Endothelial cell (in vitro differentiated cells): ENCODE results near the gene CHRM4. TPM values are rescaled to one million over a fixed set of nuclear protein-coding genes. Genes with fewer than 3 reads are reported as not detected.
"Not testable (repeated sequence)": the region's sequence is repeated elsewhere in the genome, so short reads cannot be mapped to it uniquely, and the experiment has no call there.

Experiments
- DNase-seq: peaks from one replicate; pipeline ENCODE4 v3.0.0; 2021; ENCODE audit warnings: low spot score
- H3K27ac Mint-ChIP-seq: one replicate; pipeline ENCODE4 v1.8.0; 2021; ENCODE audit warnings: mixed read lengths, inconsistent platforms; ENCODE audit not compliant: unreplicated experiment
- H3K27me3 Mint-ChIP-seq: one replicate; pipeline ENCODE4 v1.8.0; 2021; ENCODE audit warnings: mild to moderate bottlenecking, moderate library complexity, mixed read lengths, inconsistent platforms; ENCODE audit not compliant: unreplicated experiment
- H3K36me3 Mint-ChIP-seq: one replicate; pipeline ENCODE4 v1.8.0; 2021; ENCODE audit warnings: mild to moderate bottlenecking, low read depth, mixed read lengths, inconsistent platforms; ENCODE audit not compliant: unreplicated experiment
- H3K4me1 Mint-ChIP-seq: one replicate; pipeline ENCODE4 v1.8.0; 2021; ENCODE audit warnings: mild to moderate bottlenecking, mixed read lengths, inconsistent platforms; ENCODE audit not compliant: unreplicated experiment
- H3K4me3 Mint-ChIP-seq: one replicate; pipeline ENCODE4 v1.8.0; 2021; ENCODE audit warnings: mild to moderate bottlenecking, mixed read lengths, inconsistent platforms; ENCODE audit not compliant: unreplicated experiment
- H3K9me3 Mint-ChIP-seq: one replicate; pipeline ENCODE4 v1.8.0; 2021; ENCODE audit warnings: mixed read lengths, inconsistent platforms; ENCODE audit not compliant: unreplicated experiment
- total RNA-seq: library from RNA; stranded (reverse); fragmentation: NEBNext Ultra II Directional; extraction: Animal tissue kit (Norgen Biotek cat#: 25700); gene quantifications from one replicate; pipeline ENCODE4 v1.2.1, GENCODE V29; 2021; ENCODE audit not compliant: unreplicated experiment
- TF ChIP-seq, protein P1 (sequence below): fragments of 200-600 bp; sonication (generic); IDR thresholded peaks from one replicate; pipeline ENCODE4 v1.5.0; 2021; ENCODE audit warnings: antibody characterized with exemption; ENCODE audit not compliant: unreplicated experiment

CHRM4 gene
- total RNA-seq, 1 donor from 2014 or later: not detected

GRCh38 chr11:46375392-46376101 lies 16.0 kb downstream of the CHRM4 start:
- H3K4me1 Mint-ChIP-seq: no peaks in the 10 kb centered on the region

GRCh38 chr11:46374815-46375214 lies 16.8 kb downstream of the CHRM4 start:
- TF ChIP-seq, protein P1, sequence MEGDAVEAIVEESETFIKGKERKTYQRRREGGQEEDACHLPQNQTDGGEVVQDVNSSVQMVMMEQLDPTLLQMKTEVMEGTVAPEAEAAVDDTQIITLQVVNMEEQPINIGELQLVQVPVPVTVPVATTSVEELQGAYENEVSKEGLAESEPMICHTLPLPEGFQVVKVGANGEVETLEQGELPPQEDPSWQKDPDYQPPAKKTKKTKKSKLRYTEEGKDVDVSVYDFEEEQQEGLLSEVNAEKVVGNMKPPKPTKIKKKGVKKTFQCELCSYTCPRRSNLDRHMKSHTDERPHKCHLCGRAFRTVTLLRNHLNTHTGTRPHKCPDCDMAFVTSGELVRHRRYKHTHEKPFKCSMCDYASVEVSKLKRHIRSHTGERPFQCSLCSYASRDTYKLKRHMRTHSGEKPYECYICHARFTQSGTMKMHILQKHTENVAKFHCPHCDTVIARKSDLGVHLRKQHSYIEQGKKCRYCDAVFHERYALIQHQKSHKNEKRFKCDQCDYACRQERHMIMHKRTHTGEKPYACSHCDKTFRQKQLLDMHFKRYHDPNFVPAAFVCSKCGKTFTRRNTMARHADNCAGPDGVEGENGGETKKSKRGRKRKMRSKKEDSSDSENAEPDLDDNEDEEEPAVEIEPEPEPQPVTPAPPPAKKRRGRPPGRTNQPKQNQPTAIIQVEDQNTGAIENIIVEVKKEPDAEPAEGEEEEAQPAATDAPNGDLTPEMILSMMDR: no peak
- no peaks in the 10 kb centered on the region for H3K4me1 Mint-ChIP-seq
- peaks cover 17% of the 10 kb centered on the region for H3K36me3 Mint-ChIP-seq
- no peaks in the 10 kb centered on the region for H3K9me3 Mint-ChIP-seq
- no peak overlapping the region for H3K4me3 Mint-ChIP-seq
- DNase-seq: no peak
- H3K27me3 Mint-ChIP-seq: peaks cover 11% of the 10 kb centered on the region
- no peak overlapping the region for H3K27ac Mint-ChIP-seq

More at GRCh38 chr11:46375392-46376101, 16.0 kb downstream of the CHRM4 start:
- H3K9me3 Mint-ChIP-seq: no peaks in the 10 kb centered on the region
- no peak for DNase-seq
- H3K36me3 Mint-ChIP-seq: peaks cover 13% of the 10 kb centered on the region
- H3K27ac Mint-ChIP-seq: no peak overlapping the region
- no peak overlapping the region for H3K4me3 Mint-ChIP-seq
- H3K27me3 Mint-ChIP-seq: peaks cover 8% of the 10 kb centered on the region
- TF ChIP-seq, protein P1: no peak

DNA sequence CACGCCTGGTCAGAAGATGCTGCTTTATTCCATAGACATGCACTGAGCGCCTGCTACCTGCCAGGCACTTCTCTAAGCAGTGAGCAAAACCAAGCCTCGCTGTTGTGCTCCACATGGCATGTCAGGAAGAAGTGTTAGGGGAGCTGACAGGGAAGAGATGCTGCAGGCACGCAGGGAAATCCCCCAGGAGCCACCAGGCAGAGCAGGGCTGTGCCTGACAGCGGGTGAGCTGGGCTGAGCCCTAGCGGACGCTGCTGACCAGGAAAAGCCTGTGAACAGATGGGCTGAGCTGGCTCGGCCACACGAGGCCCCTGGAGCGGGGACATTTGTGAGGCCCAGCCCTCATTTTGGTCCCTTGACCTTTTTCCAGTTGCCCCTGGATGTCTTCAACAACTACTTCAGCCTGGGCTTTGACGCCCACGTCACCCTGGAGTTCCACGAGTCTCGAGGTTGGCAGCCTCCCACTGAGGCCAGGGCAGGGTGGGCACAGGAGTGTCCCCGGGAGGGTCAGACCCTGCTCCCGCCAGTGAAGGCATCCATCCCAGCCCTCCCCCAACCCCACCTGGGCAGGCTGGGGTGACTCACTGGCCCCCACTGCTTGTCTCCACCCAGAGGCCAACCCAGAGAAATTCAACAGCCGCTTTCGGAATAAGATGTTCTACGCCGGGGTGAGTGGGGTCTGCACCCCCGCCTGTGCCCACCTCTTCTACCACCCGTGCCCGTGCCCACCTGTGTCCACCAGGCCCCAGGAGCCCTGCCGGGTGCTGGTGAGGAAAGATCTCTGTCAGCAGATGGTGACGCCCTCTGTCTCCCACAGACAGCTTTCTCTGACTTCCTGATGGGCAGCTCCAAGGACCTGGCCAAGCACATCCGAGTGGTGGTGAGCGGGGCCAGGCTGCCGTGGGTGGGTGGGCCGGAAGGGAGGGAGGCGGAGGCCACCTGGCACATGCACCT lies 17.5 kb downstream of the CHRM4 start:
- Mint-ChIP-seq H3K27ac (no peak overlapping the region), H3K9me3 (no peaks in the 10 kb centered on the region), H3K27me3 (peaks cover 11% of the 10 kb centered on the region), H3K4me3 (no peak overlapping the region), H3K4me1 (no peaks in the 10 kb centered on the region), H3K36me3 (peaks cover 17% of the 10 kb centered on the region)
- DNase-seq: no peak
- TF ChIP-seq, protein P1: no peak

- DNase-seq, H3K9me3 Mint-ChIP-seq, H3K4me1 Mint-ChIP-seq, H3K27me3 Mint-ChIP-seq, H3K27ac Mint-ChIP-seq, H3K4me3 Mint-ChIP-seq: not testable (repeated sequence)
- H3K36me3 Mint-ChIP-seq: peaks cover 20% of the 10 kb centered on the region
Measured at GRCh38 chr11:46372501-46372900, 19.1 kb downstream of the CHRM4 start.

GRCh38 chr11:46372086-46372485 lies 19.5 kb downstream of the CHRM4 start:
- H3K4me3 Mint-ChIP-seq: no peak overlapping the region
- H3K27me3 Mint-ChIP-seq: peaks cover 10% of the 10 kb centered on the region
- no peak overlapping the region for H3K27ac Mint-ChIP-seq
- H3K4me1 Mint-ChIP-seq: no peaks in the 10 kb centered on the region
- TF ChIP-seq, protein P1: no peak
- peaks cover 16% of the 10 kb centered on the region for H3K36me3 Mint-ChIP-seq
- DNase-seq: no peak
- H3K9me3 Mint-ChIP-seq: no peaks in the 10 kb centered on the region

GRCh38 chr11:46371262-46371661 lies 20.3 kb downstream of the CHRM4 start:
- H3K9me3 Mint-ChIP-seq, DNase-seq, H3K27ac Mint-ChIP-seq, H3K4me3 Mint-ChIP-seq, H3K4me1 Mint-ChIP-seq: not testable (repeated sequence)
- H3K27me3 Mint-ChIP-seq: peaks cover 10% of the 10 kb centered on the region
- peaks cover 16% of the 10 kb centered on the region for H3K36me3 Mint-ChIP-seq
